HG03060 (cell line): ENCODE results near the gene NPBWR2.
"Not testable (repeated sequence)": the region's sequence is repeated elsewhere in the genome, so short reads cannot be mapped to it uniquely, and the experiment has no call there.

Source experiments
- ATAC-seq: cut with Tn5 transposase; IDR thresholded peaks from one replicate; pipeline ENCODE4 v1.9.1; 2021; ENCODE audit warnings: low read depth, moderate number of reproducible peaks; ENCODE audit not compliant: unreplicated experiment

NPBWR2 gene

GRCh38 chr20:64119681-64120341 lies 12.4 kb upstream of the NPBWR2 start:
- ATAC-seq = no peak

- no peak for ATAC-seq
Observed at GRCh38 chr20:64119301-64119680, 11.9 kb upstream of the NPBWR2 start.

- not testable (repeated sequence) for ATAC-seq
Observed at GRCh38 chr20:64117432-64117777, 10.0 kb upstream of the NPBWR2 start.

GRCh38 chr20:64116541-64117431 lies 9.4 kb upstream of the NPBWR2 start:
- no peak for ATAC-seq

GRCh38 chr20:64116016-64116415 lies 8.7 kb upstream of the NPBWR2 start:
- no peak for ATAC-seq

- no peak for ATAC-seq
Observed at GRCh38 chr20:64115171-64115911, 8.0 kb upstream of the NPBWR2 start.

GRCh38 chr20:64114356-64114971 lies 7.1 kb upstream of the NPBWR2 start:
- ATAC-seq = no peak

- ATAC-seq = no peak
Observed at GRCh38 chr20:64113796-64114355, 6.5 kb upstream of the NPBWR2 start.

- no peak for ATAC-seq
Observed at GRCh38 chr20:64113444-64113775, 6.0 kb upstream of the NPBWR2 start.

- no peak for ATAC-seq
Observed at GRCh38 chr20:64112691-64113443, 5.5 kb upstream of the NPBWR2 start.

GRCh38 chr20:64111841-64112641 lies 4.7 kb upstream of the NPBWR2 start:
- ATAC-seq = no peak

- ATAC-seq = no peak
Observed at GRCh38 chr20:64110411-64111068, 3.2 kb upstream of the NPBWR2 start.

GRCh38 chr20:64109831-64110391 lies 2.5 kb upstream of the NPBWR2 start:
- ATAC-seq = no peak

- no peak for ATAC-seq
Observed at GRCh38 chr20:64108731-64109681, 1.6 kb upstream of the NPBWR2 start.

GRCh38 chr20:64107736-64108457 lies 532 bp upstream of the NPBWR2 start:
- ATAC-seq = no peak

GRCh38 chr20:64106435-64106961 lies 867 bp downstream of the NPBWR2 start:
- no peak for ATAC-seq
